HG03378 (cell line): ENCODE measurements around the gene SSRP1.

ENCODE experiments used
- ATAC-seq: cut with Tn5 transposase; IDR thresholded peaks from one replicate; pipeline ENCODE4 v1.9.1; 2021; ENCODE audit warnings: mild to moderate bottlenecking, moderate library complexity; ENCODE audit not compliant: unreplicated experiment

SSRP1 gene

DNA sequence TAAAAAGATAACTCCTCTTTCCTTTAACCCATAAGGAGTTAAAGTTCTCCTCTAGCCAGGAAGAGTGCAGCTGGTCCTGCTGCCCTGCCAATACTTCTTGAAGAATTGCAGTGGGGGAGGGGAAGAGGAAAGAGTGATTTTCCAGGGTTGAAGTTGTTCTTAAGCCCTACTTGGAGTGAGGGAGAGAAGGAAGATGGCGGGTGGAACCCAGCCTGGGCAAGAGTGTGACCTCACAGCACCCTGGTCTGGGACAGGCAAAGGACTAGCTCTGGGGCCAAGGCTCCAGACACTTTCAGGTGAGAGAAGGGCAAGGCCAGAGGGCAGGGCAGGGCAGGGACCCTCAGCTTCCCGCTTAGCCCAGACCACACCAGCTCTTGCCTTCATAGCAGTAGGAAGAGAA, 17.5 kb downstream of the SSRP1 start:
- ATAC-seq: no peak

DNA sequence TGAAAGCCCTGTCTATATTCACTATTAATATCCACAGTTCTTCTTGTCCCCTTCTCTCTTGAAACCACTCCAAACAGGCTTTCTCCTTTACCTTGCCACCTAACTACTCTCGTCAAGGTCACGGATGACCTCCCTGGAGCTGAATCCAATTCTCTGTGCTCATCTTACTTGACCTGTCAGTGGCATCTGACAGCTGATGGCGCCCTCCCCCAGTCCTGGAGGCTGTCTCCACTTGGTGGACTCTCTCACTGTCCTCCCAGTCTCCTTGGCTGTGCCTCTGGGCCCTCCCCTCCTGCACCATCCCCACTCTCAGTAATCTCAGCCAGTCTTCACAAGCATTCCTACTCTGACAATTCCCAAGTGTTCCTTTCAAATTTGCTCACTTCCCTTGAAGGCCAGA, 19.7 kb downstream of the SSRP1 start:
- no peak for ATAC-seq

DNA sequence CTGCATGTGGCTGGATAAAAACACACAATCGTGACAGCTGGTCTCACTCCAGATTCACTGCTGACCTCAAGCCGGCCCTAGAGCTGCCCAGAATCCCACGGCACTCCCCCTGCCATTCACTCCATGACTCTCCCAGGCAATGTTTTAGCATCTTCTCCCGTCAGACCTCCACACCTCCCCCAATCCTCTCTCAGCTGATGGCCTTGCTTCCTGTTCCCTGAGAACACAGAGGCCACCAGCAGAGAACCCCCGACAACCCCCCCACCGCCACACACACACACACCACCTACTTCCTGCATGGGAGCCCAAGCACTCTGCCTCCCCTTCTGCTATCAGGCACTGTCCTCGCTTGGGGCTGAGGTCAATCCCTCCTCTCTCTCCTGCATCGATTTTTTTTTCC, 20.2 kb downstream of the SSRP1 start:
- no peak for ATAC-seq

DNA sequence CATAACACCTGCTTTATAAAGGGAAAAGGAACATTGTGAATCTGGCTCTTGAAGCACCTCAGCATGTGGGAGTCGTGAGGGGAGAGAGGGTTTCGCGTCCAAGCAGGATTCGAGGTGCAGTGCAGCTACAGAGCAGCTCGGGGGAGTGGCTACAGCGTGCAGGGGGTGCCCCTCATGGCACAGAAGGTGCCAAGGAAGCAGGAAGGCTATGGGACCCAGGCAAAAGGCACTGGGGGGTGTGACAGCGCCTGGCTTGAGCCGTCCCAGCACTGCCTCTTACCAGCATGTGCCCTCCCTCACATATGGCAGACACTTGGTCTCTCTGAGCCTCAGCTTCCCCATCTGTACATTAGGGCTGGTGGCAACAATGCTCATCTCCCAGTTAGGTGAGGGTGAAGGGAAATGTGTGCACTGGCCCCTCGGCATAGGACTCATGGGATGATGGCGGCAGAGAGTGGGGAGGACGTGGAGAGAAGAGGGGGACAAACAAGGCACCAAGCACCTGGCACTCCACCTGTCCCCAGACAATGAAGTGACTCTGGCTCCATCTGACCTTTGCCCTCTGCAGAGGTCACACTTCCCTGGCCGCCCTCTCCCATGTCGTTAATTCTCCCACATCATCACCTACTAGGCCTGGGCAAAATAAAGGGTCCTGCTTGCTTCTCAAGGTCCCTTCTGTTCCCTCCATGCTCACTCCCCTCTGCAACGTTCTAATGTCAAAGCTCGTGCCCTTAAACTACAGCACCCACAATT, 21.3 kb downstream of the SSRP1 start:
- no peak for ATAC-seq

DNA sequence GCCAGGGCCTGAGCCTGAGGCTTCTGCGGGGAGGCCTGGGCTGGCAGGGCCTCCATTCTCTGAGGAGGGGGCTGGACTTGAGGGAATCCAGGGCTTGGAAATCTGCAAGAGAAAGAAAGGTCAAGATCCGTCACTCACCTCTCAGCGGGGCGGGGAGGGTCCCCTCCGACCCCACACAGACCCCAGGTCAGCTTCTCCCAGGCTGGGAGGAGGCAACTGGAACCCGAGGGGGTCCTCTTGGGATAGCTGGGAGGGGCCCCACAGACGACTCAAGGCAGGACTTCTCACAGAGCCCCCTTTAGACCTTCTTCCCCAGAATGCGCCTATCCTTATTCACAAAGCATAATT, 21.9 kb downstream of the SSRP1 start:
- no peak for ATAC-seq

DNA sequence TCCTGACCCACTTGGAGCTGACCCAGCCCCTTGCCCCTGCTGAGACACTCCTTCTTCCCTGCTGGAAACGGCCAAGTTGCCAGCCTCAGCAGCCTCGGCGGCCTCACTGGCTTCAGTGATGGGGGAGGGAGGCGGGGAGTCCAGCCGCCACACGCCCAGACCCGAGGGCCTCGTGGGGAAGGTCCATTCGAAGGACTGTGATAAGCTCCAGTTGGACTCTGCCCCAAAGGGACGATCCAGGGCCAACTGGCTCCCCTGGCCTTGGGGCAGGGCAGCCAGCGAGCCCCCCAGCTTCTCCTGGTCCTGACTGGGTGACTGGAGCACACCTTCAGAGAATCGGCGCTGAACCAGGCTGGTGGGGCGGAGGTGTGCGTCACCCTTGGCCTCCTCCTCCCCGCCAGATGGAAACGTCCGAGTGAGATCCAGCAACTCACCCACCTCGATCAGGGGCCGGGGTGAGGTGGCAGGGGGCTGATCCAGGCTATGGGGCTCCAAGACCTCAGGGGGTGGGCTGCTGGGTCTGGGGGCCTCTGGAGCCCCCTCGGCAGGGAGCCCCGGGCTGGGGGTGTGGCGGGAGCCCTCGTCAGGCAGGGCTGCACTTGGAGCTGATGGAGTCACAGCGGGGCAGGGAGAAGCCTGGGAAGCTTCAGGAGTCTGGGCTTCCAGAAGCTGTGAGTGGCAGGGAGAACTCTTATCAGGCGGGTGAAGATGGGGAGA, 22.5 kb downstream of the SSRP1 start:
- ATAC-seq: no peak

DNA sequence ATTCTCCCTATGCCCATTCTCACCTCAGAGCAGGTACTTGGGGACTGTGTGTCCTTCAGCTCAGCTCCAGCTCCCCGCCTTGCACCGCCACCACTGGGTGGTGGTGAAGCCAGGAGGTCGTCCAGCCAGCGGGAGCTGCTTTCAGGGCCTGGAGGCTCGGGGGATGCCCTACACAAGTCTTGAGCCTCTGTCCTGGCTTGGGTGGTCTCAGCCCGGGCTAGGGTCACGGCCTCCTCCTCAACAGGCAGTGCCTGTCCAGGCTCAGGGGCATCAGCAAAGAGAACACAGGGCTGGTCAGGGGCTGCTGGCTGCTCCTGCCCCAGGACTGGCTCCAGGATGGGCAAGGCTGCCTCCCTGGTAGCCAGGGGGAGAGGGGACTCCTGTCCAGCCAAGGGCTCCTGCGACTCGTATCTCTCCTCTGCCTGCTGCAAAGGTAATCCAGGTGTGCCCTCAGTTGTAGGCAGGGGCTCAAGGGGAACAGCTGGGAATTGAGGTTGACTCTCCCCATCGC, 23.1 kb downstream of the SSRP1 start:
- no peak for ATAC-seq

DNA sequence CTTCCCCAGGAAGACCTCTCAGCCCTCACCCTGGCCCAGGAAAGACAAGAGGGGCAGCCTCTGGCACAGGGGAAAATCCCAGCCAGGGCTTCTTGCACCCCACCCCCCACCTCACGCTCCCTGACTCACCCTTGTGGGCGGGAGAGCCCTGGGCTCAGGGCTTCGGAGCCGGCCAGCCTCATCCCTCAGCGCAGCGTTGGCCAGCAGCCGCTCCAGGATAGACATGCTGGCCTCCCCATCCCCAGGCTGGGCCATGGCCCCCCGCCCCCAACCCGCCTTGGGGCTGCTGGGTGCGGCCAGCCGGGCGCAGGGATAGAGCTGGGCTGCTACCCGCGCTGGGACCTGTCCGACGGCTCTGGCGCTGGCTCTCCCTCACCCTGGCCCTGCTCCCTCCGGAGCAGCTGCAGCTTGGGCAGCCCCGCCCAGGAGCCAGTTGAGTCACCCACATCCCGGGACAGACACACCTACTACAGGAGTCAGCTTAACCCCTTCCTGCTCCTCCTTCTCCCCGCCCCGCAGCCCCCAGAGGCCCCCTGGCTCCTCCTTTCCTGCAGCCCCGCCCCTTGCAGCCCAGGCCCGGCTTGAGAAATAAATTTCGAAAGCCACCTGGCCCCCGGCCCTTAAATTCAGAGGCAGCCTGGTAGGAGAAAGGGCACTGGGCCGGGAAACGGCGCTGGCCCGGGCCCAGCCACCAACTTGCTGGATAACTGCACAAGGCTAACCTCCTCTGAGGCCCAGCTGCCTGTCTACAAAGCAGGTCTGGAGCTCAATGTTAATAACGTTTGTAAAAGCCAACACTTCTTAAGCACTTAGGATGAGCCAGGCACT, 24.4 kb downstream of the SSRP1 start:
- ATAC-seq: peak; percentile 97

DNA sequence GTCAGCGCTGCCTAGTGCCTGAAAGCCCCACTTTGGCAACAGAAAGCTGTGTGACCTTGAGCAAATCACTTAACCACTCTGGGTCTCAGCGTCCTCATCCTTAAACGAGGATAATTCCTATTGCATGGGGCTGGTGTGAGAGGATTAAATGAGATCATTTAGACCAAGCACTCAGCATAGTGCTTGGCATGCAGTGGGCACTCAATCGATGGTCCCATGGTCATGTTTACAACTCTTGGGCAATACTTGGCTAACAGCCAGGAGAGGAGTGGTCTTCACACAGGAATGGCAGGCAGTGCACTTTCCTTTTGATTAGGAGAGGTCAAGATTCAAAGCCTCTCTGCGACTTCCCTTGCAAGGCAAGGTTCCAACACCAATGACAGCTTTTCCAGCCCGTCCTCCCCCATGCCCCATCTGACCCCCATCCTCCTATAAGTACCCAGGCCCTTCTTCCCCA, 25.0 kb downstream of the SSRP1 start:
- ATAC-seq: no peak

DNA sequence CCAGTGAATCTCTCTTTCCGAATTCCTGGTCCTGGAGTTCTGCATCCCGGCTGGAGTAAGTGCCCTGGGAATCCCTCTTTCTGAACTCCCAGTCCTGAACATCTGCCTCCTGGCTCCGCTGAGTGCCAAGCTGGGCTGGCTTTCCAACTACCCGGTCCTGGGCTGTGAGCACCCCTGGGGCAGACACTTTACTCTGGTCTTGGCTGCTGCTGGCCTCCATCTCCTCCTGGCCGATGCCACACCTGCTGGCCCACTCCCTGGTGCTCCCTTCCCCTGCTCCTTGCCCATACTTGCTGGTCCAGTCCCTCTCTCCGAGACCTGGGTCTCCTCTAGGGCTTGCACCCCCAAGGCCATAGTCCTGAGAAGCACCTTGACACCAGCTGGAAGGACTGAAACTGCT, 25.6 kb downstream of the SSRP1 start:
- ATAC-seq: no peak

DNA sequence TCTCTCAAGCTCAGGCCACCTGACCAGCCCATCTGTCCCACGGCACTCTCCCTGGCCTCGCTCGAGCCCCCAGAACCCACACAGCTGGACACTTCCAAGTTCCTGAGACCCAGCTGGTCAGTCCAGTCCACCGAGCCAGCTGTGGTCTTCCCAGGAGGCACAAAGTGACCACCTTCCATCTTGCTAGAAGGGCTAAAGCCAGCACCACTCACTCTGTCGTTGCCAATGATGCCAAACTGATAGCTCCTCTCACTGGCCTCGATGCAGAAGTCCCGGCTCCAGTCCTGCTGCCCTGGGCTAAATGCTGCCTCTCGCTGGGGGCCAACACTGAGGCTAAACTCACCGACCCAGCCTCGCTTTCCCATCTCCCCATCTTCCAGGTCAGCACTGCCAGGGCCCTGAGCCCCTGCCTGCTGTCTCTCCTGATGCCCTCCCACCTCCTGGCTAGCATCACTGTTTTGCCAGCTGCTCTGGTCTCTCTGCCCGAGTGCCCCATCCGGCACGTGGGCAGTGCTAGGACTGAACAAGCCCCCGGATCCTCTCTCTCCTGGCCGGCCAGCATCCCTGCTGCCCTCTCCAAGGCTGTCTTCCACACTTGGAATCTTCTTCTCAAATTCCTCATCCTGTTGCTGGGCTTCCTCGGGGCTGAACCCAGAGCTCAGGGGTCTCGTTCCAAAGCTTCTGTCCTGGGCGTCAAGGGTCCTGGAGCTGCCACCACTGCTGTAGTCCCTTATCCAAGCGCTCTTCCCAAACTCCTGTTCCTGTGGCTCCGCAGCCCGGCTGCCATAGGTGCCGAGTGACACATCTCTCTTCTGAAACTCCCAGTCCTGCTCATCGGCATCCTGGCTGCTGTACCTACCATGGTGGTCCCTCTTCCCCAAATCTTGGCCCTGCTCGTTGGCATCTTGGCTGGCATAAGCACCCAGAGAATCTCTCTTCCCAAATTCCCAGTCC, 26.3 kb downstream of the SSRP1 start:
- no peak for ATAC-seq

DNA sequence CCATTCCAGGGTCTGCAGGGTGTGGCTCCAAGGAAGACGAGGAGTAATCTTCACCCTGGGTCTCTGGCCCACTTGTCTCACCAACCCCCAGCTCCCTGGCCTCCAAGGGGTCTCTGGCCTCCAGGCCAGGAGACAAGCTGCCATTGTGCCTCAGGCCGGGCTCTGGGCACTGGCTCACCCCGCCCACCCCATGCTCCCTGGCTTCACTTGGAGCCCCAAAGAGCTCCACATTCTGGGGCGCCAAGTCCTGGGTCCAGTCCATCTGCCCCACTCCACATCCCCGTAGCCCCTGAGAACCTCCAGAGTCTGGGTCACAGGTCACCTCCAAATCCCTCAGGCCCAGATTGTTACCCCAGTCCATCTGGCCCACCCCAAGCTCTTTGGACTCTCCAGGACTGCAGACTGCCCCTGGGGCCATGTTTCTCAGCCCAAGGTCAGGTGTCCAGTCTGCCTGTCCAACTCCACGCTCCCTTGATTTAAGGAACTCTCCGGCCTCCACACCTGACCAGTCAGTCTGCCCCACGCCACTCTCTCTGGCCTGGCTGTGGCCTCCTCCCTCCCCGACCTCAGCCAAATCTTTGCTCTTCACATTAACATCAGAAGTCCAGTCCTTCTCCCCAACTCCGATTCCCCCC, 27.1 kb downstream of the SSRP1 start:
- no peak for ATAC-seq

DNA sequence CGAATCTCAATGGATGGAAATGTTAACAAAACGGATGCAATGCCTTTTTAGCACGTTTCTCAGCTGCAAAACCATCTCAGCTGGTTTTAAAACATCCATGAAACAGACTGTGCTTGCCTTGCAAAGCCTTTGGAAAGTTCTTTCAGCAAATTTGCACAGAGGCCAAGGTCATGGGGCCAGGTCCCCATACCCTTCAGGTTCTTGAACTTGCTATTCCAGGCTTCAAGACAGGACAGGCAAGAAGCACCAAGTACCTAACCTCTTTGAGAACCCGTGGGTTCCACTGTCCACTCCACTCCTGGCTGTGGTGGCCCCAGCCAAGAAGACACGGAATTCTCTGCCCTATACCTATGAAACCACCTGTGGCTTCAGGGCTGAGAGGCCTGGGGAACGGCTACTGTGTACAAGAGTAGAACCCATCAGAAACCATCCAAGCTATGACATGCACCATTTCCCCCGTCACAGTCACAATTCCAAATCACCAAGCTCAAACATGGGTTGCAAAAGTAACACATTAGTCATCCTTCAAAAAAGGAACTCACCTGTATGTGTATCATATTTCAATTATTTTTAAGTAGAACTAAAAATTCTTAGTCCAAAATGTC, 27.9 kb downstream of the SSRP1 start:
- ATAC-seq: no peak

DNA sequence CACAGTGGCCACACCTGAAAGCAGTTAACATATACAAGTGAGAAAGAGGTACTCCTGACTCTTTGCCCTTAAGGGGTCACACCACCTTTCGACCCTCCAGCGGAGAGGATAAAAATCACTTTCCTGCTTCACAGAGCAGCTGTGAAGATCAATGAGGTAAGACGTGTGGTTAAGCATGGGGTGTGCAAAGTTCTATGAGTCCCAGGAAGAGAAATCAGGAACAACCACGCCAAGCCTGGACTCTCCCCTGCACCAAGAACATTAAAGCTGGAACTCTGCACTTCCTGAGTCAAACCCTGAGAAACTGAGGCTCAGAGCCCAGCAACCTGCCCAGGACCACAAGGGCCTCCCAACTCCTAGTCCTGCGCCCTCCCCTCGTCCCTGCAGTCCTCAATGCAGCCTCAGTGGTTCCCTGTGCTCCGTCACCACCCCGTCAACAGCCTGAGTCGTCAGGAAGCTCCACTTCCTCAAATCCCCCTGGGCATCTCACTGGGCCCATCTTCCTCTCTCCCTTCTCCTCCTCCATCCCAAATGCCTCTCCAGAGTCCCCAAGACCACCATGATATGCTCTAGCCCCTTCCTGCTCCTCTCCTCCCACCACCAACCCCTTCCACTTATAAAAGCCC, 28.6 kb downstream of the SSRP1 start:
- no peak for ATAC-seq

DNA sequence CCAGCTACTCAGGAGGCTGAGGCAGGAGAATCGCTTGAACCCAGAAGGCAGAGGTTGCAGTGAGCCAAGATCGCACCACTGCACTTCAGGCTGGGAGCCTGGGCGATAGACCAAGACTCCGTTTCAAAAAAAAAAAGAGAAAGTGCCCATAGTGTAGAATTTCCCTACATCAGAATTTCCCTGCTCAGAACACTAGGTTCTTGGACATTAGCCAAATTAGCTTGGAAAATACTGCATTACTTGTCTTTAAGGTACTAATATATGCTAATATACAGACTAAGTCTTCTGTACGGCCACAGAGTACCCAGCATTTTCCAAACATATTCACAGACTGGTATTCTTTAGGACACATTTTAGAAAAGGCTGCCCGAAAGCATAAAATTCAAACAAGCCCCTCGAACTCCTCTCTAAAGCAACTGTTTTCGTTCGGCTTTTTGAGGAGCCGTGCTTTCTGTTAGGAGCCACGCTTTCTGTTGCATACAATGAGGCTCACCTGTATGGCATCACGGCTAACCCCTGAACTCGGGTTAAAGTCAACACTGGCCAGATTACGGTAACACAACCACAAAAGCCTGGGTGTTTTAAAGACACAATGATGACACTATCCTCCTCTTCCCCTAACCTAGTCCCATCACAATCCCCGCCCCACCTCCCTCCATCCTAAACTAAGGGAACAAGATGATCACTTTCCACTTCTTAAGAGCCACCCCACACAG, 29.4 kb downstream of the SSRP1 start:
- no peak for ATAC-seq

DNA sequence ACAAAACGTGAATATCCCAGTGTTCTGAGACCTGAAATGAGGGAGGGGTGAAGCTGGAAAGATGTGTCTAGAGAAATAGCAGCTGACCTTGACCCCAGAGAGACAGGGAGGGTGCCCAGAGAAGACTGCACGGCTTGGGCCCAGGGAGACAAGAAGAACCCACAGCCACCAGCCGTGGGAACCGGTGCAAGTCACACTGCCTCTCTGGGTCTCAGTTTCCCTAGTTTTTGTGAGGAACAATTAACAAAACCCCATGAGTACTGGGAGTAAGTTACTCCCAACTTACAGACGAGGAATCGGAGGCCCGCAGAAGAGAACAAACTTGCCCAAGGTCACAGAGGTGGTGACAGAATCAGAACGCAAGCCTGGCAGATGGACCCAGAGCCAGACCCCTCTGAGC, 30.2 kb downstream of the SSRP1 start:
- no peak for ATAC-seq

DNA sequence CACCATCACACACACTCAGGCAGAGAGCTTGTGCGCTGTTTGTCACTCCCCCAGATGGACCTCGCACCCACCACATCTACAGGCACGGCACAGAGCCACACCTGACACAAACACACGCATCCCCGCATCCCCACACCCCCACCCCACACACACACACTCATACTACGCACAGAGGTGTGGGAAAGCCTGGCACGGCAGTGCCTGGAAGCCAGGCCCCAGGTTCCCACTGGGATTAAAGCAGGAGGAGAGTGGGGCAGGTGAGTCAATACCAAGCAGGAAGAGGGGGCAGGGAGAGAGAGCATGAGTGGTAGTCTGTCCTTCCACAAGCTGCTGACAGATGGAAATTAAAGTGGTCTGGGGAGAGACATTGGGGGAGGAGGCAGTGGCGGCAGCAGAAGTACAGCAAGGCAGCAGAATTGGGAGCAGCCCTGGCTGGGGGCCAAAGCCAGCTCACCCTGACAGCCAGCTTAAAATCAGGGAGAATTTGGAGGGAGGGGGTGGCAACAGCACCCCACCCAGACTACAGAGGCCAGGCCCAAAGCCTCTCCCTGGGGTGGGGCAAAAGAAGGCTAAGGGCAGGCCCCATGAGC, 31.6 kb downstream of the SSRP1 start:
- no peak for ATAC-seq
